ENCODE data around the gene COQ2. TPM values are rescaled to one million over a fixed set of nuclear protein-coding genes. Genes with fewer than 3 reads are reported as not detected.

The COQ2 gene
- total RNA-seq = 9.0 and 19.1 TPM in 2 replicates

GRCh38 chr4:83284193-83285054 lies at the start of gene COQ2:
COQ2 (minus strand) TSS chr4:83284798; CDS start chr4:83284764, 34 bp downstream.

Other genes with a start within 250 kb of the COQ2 start
- 30.0 and 57.0 TPM in 2 replicates for gene COPS4, start 249.6 kb downstream of the COQ2 start, total RNA-seq
- gene PLAC8, start 170.1 kb downstream of the COQ2 start, total RNA-seq = not detected in 2 replicates
- 0.52 and 0.64 TPM in 2 replicates for gene HPSE, start 50.0 kb upstream of the COQ2 start, total RNA-seq
- 4.3 and 12.6 TPM in 2 replicates for gene HELQ, start 171.0 kb upstream of the COQ2 start, total RNA-seq
- gene MRPS18C, start 171.3 kb upstream of the COQ2 start, total RNA-seq = 16.5 and 29.7 TPM in 2 replicates
- gene ABRAXAS1, start 200.3 kb upstream of the COQ2 start, total RNA-seq = 15.4 and 17.7 TPM in 2 replicates